HepG2 (cell line): Measurements from ENCODE around the gene PROSER1. TPM values are rescaled to one million over a fixed set of nuclear protein-coding genes. Genes with fewer than 3 reads are reported as not detected.
A peak's percentile ranks its signal among the peaks of the same experiment; 100 is the strongest.

Experiments
- ATAC-seq: fragments of 200-7000 bp; cut with Tn5 transposase; 3 replicates; pipeline ENCODE4 v1.9.1; 2020; ENCODE audit warnings: mild to moderate bottlenecking, moderate library complexity
- BruUV-seq: library from RNA; stranded (reverse); fragments of 400-500 nt; replicated peaks from 2 replicates; lab custom pipeline; 2021; lab: Mats Ljungman, UMichigan
- CTCF ChIA-PET: fragments of 300-600 bp; formaldehyde crosslinking; extraction: SDS; loops from one replicate; lab custom pipeline; 2021; ENCODE audit warnings: low total read pairs, inconsistent platforms, low intra/inter-chr PET ratio; lab: Yijun Ruan, JAX
- POLR2A ChIA-PET: fragments of 350-600 bp; sonication (Branson Sonifier 250); formaldehyde crosslinking; loops from one replicate; lab custom pipeline; 2020; ENCODE audit warnings: antibody characterized with exemption, inconsistent platforms; lab: Yijun Ruan, JAX
- DNase-seq: peaks from one replicate; pipeline ENCODE4 v3.0.0-alpha.2; 2015; ENCODE audit warnings: low spot score
- FAIRE-seq: peaks from 3 replicates; lab custom pipeline; 2011; peaks lifted over from hg19 to GRCh38; lab: Jason Lieb, UNC
- H2AFZ ChIP-seq: one replicate; pipeline ENCODE4 v1.6.1; 2011; ENCODE audit warnings: low read length, inconsistent platforms
- H3K27ac ChIP-seq: fragments of 300-600 bp; 3 replicates; pipeline ENCODE4 v1.8.0; 2011; ENCODE audit warnings: mixed run types, mild to moderate bottlenecking, mixed read lengths, low read length, inconsistent platforms; ENCODE audit not compliant: insufficient read depth; ENCODE audit errors: extremely low read length
- H3K27me3 ChIP-seq, 2 experiments: fragments of 200-600 bp in 1 of 2; 2 replicates in 1 of 2; 3 replicates in 1 of 2; pipeline versions ENCODE4 v1.6.0 to v1.8.0; 2011; ENCODE audit warnings: low read length in 2 of 2, mild to moderate bottlenecking in 2 of 2, moderate library complexity in 2 of 2, inconsistent platforms in 1 of 2; ENCODE audit not compliant: insufficient read depth in 2 of 2, control insufficient read depth in 1 of 2
- H3K36me3 ChIP-seq, 2 experiments: fragments of 200-600 bp in 1 of 2; replicated peaks in 1 of 2; 2 replicates in 1 of 2; 3 replicates in 1 of 2; pipeline versions ENCODE4 v1.5.1 to v1.8.0; 2011; ENCODE audit warnings: low read length in 2 of 2, inconsistent platforms in 1 of 2; ENCODE audit not compliant: insufficient read depth in 2 of 2, control insufficient read depth in 1 of 2
- H3K4me1 ChIP-seq: 2 replicates; pipeline ENCODE4 v1.5.1; 2012; ENCODE audit warnings: low read length, inconsistent platforms; ENCODE audit not compliant: insufficient read depth
- H3K4me2 ChIP-seq: 2 replicates; pipeline ENCODE4 v1.6.0; 2011; ENCODE audit warnings: low read depth, low read length, inconsistent platforms
- H3K4me3 ChIP-seq, 3 experiments: fragments of 200-600 bp in 1 of 3; sonication (generic), shearing (Covaris generic) in 1 of 3; replicated peaks in 1 of 3; 2 replicates each; pipeline ENCODE4 v1.5.1; 2011 to 2016; ENCODE audit warnings: low read length in 3 of 3, inconsistent platforms in 2 of 3, low read depth in 2 of 3, mild to moderate bottlenecking in 2 of 3, control low read depth in 1 of 3, mixed read lengths in 1 of 3; ENCODE audit not compliant: insufficient read depth in 1 of 3
- H3K79me2 ChIP-seq: one replicate; pipeline ENCODE4 v1.6.1; 2011; ENCODE audit warnings: low read length, inconsistent platforms; ENCODE audit not compliant: insufficient read depth
- H3K9ac ChIP-seq: 2 replicates; pipeline ENCODE4 v1.6.0; 2011; ENCODE audit warnings: mild to moderate bottlenecking, low read depth, low read length, inconsistent platforms; ENCODE audit not compliant: insufficient read depth
- H3K9me3 ChIP-seq: 2 replicates; pipeline ENCODE4 v1.5.1; 2012; ENCODE audit warnings: mild to moderate bottlenecking, low read length
- H4K20me1 ChIP-seq: 2 replicates; pipeline ENCODE4 v1.6.0; 2011; ENCODE audit warnings: inconsistent platforms, mild to moderate bottlenecking, low read length, moderate library complexity; ENCODE audit not compliant: insufficient read depth
- CREB1 ChIP-seq, 2 experiments: fragments of 450-650 bp in 1 of 2; IDR thresholded peaks; 2 replicates each; pipeline ENCODE4 v1.6.1; 2016 to 2017; ENCODE audit warnings: control low read depth in 1 of 2, mild to moderate bottlenecking in 1 of 2, missing compliant biosample characterization in 1 of 2, missing genetic modification characterization in 1 of 2
- MLLT10 ChIP-seq: sonication (generic); formaldehyde crosslinking; IDR thresholded peaks from 2 replicates; pipeline ENCODE4 v1.4.0; 2020; ENCODE audit warnings: missing genetic modification reagents
- RAD51 ChIP-seq: fragments of 450-650 bp; IDR thresholded peaks from 2 replicates; pipeline ENCODE4 v1.6.1; 2016; ENCODE audit warnings: borderline replicate concordance
- ZNF547 ChIP-seq: sonication (generic); formaldehyde crosslinking; IDR thresholded peaks from 2 replicates; pipeline ENCODE4 v1.5.1; 2020; ENCODE audit warnings: mild to moderate bottlenecking, missing genetic modification reagents
- ZNF598 ChIP-seq: sonication (generic); formaldehyde crosslinking; IDR thresholded peaks from 2 replicates; pipeline ENCODE4 v1.5.1; 2020; ENCODE audit warnings: mild to moderate bottlenecking, missing genetic modification reagents, borderline replicate concordance
- WGBS: methylation state at CpG from one replicate; pipeline ENCODE4 v1.1.6; 2017; ENCODE audit warnings: low lambda C conversion rate; 5-methylcytosine and 5-hydroxymethylcytosine counted together
- in situ Hi-C: cut with HindIII; loops from 2 replicates; pipeline ENCODE4 v1.10.0; 2017; ENCODE audit warnings: low pct_unique_long_range_greater_than_20kb; ENCODE audit not compliant: extremely low pct_ligation_motif_present
- intact Hi-C: fragments of 100-400 bp; cut with micrococcal nuclease; formaldehyde crosslinking; loops from one replicate; pipeline ENCODE4 v1.10.0; 2022; ENCODE audit not compliant: unreplicated experiment
- polyA plus RNA-seq, 8 experiments: library from polyadenylated mRNA; depleted of rRNA in 3 of 8; stranded (reverse) in 7 of 8; unstranded in 1 of 8; fragments of >200 nt; fragmentation: Illumina TruSeq in 4 of 8; extraction: Trizol in 4 of 8; gene quantifications; 2 replicates each; pipeline versions ENCODE4 v1.2.1 to v1.2.3, GENCODE V29; 2011 to 2016; ENCODE audit warnings: low read depth in 4 of 8, missing spikeins in 1 of 8, mixed read lengths in 1 of 8; ENCODE audit not compliant: insufficient read depth in 1 of 8
- total RNA-seq, 5 experiments: library from RNA; depleted of rRNA; stranded (reverse); fragments of >200 nt; fragmentation: Illumina TruSeq; extraction: Trizol; gene quantifications; 2 replicates each; pipeline ENCODE4 v1.2.3, GENCODE V29; 2016; ENCODE audit warnings: low read depth in 1 of 5
- TF ChIP-seq, protein P1 (sequence below): IDR thresholded peaks from 2 replicates; pipeline ENCODE4 v1.6.1; 2016; ENCODE audit warnings: missing compliant biosample characterization, missing genetic modification reagents, borderline replicate concordance
- TF ChIP-seq, protein P2 (sequence below): sonication (generic); formaldehyde crosslinking; IDR thresholded peaks from 2 replicates; pipeline ENCODE4 v1.8.0; 2022; ENCODE audit warnings: mild to moderate bottlenecking, missing genetic modification reagents, moderate library complexity

Gene PROSER1
- total and polyA plus RNA-seq, 2 of the 13 experiments (the other 11 are each of a cell fraction or from before 2014, with no cell fraction given), result 11.4 to 17.2 TPM

DNA sequence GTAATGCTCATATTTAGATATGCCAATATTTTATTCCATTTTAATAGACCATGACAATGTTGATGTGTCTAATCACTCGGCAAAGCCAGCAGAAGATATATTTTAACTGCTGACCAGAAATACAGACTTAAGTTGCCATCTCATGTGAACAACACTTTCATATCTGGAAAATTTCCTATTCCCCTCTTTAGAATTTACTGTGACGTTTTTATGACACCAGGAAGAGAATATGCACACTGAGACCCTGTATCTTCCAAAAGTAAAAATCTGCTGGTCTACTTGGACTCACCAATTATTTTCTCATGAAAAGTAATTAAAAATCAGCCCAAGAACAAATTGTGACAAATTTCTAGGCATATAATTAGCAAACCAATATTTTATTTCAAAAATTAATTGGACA, 2.1 kb downstream of the PROSER1 start:
- Histone ChIP-seq H2AFZ (no peak overlapping the region), H3K9me3 (no peaks in the 10 kb centered on the region), H3K4me1 (peaks cover 36% of the 10 kb centered on the region), H4K20me1 (peaks cover 8% of the 10 kb centered on the region; the same call in 1 of the 2 replicates), H3K4me2 (peak overlapping the region; percentile 84), H3K27me3 (no peaks in the 10 kb centered on the region; a peak in 1 of 5 replicates)
- in situ Hi-C loops, result no loop called here
- POLR2A ChIA-PET, result interaction anchor here (0.8 to 1.9 kb wide), 2 partner anchors 13 to 19 kb away, joined by 3 to 5 read pairs; no protein-coding TSS in a partner anchor
- FAIRE-seq (no peak), ATAC-seq (no peak), DNase-seq (no peak)
- no TSS peak for BruUV-seq
- WGBS, result 3% methylated on average over 2 of the region's 2 CpGs
- CTCF ChIA-PET, result no interaction called here
- TF ChIP-seq CREB1 (IDR thresholded peaks at IDR 0.05) (peak; percentile 50), CREB1 (CRISPR knock-in tag; IDR thresholded peaks at IDR 0.05) (no peak), RAD51 (no peak), ZNF598 (CRISPR knock-in tag) (no peak), MLLT10 (no peak), ZNF547 (CRISPR knock-in tag) (no peak)
- TF ChIP-seq, protein P1, sequence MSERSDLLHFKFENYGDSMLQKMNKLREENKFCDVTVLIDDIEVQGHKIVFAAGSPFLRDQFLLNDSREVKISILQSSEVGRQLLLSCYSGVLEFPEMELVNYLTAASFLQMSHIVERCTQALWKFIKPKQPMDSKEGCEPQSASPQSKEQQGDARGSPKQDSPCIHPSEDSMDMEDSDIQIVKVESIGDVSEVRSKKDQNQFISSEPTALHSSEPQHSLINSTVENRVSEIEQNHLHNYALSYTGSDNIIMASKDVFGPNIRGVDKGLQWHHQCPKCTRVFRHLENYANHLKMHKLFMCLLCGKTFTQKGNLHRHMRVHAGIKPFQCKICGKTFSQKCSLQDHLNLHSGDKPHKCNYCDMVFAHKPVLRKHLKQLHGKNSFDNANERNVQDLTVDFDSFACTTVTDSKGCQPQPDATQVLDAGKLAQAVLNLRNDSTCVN (CRISPR knock-in tag), result no peak
- TF ChIP-seq, protein P2, sequence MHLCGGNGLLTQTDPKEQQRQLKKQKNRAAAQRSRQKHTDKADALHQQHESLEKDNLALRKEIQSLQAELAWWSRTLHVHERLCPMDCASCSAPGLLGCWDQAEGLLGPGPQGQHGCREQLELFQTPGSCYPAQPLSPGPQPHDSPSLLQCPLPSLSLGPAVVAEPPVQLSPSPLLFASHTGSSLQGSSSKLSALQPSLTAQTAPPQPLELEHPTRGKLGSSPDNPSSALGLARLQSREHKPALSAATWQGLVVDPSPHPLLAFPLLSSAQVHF (CRISPR knock-in tag), result no peak
- TF ChIP-seq, all 625 proteins: peak for 1
- Histone ChIP-seq H3K79me2 (peaks cover 79% of the 10 kb centered on the region), H3K4me3 (peak overlapping the region; percentile 84 to 95 (median 86); a peak in 5 of 6 replicates), H3K9ac (peak overlapping the region; percentile 81), H3K27ac (peak overlapping the region; percentile 88), H3K36me3 (0 out of 5 replicates have a peak, but pooled peaks cover 0 to 5% of the 10 kb centered on the region in 2 experiments)
- intact Hi-C loops, result loop anchor here (10.0 kb wide), 1 partner anchor 619 kb away; the partner anchor contains the start of gene COG6
